ENCODE results near the gene MAGI2. TPM values are rescaled to one million over a fixed set of nuclear protein-coding genes. Genes with fewer than 3 reads are reported as not detected.

MAGI2 gene
- total RNA-seq, 1 experiment from 2014 or later = 0.34 TPM

GRCh38 chr7:78307892-78308291 lies 1145.6 kb downstream of the MAGI2 start:
- Histone ChIP-seq H3K27ac (ENCODE audit: low read depth, low read length, poor library complexity, severe bottlenecking) (no peak overlapping the region), H3K36me3 (ENCODE audit: insufficient read depth, low read length, poor library complexity, severe bottlenecking) (no peaks in the 10 kb centered on the region), H3K27me3 (replicated peaks; ENCODE audit: insufficient read depth, low read depth, low read length, poor library complexity) (no peaks in the 10 kb centered on the region), H3K4me1 (ENCODE audit: insufficient read depth, low read length, poor library complexity, severe bottlenecking) (no peaks in the 10 kb centered on the region), H3K9me3 (ENCODE audit: low read depth, low read length, poor library complexity, severe bottlenecking) (no peaks in the 10 kb centered on the region), H3K4me3 (ENCODE audit: low read depth, low read length, poor library complexity, severe bottlenecking) (no peak overlapping the region)
- no TSS peak for BruUV-seq (replicated peaks)
- intact Hi-C loops (cut with micrococcal nuclease; ENCODE audit: unreplicated experiment) = loop anchor here (10.0 kb wide), 1 partner anchor 283 kb away; no protein-coding TSS in a partner anchor
- POLR2A ChIA-PET (ENCODE audit: low non-redundant PET) = no interaction called here
- DNase-seq (ENCODE audit: low spot score) = no peak
- CTCF ChIA-PET = interaction anchor here (0.7 kb wide), 1 partner anchor 991 kb away, joined by 3 read pairs; no protein-coding TSS in a partner anchor
- TF ChIP-seq CTCF (conservative IDR thresholded peaks at IDR 0.05; ENCODE audit: low read depth, low read length) = no peak
- no peak for TF ChIP-seq EZH2 (IDR thresholded peaks at IDR 0.05; ENCODE audit: borderline replicate concordance, low read depth, low read length, poor library complexity, severe bottlenecking)

- TF ChIP-seq EZH2 (IDR thresholded peaks at IDR 0.05; ENCODE audit: borderline replicate concordance, low read depth, low read length, poor library complexity, severe bottlenecking) = no peak
- no peak for TF ChIP-seq CTCF (conservative IDR thresholded peaks at IDR 0.05; ENCODE audit: low read depth, low read length)
- POLR2A ChIA-PET (ENCODE audit: low non-redundant PET) = no interaction called here
- no TSS peak for BruUV-seq (replicated peaks)
- H3K27me3 ChIP-seq (replicated peaks; ENCODE audit: insufficient read depth, low read depth, low read length, poor library complexity) = peaks cover 2% of the 10 kb centered on the region
- H3K9me3 ChIP-seq (ENCODE audit: low read depth, low read length, poor library complexity, severe bottlenecking) = no peaks in the 10 kb centered on the region
- DNase-seq (ENCODE audit: low spot score) = no peak
- intact Hi-C loops (cut with micrococcal nuclease; ENCODE audit: unreplicated experiment) = loop anchor here (10.0 kb wide), 1 partner anchor 282 kb away; no protein-coding TSS in a partner anchor
- no peak overlapping the region for H3K4me3 ChIP-seq (ENCODE audit: low read depth, low read length, poor library complexity, severe bottlenecking)
- CTCF ChIA-PET = no interaction called here
- H3K36me3 ChIP-seq (ENCODE audit: insufficient read depth, low read length, poor library complexity, severe bottlenecking) = no peaks in the 10 kb centered on the region
- H3K4me1 ChIP-seq (ENCODE audit: insufficient read depth, low read length, poor library complexity, severe bottlenecking) = no peaks in the 10 kb centered on the region
- no peak overlapping the region for H3K27ac ChIP-seq (ENCODE audit: low read depth, low read length, poor library complexity, severe bottlenecking)
Observed at GRCh38 chr7:78306634-78307033, 1146.8 kb downstream of the MAGI2 start.

- H3K27ac ChIP-seq (ENCODE audit: low read depth, low read length, poor library complexity, severe bottlenecking) = no peak overlapping the region
- TF ChIP-seq CTCF (conservative IDR thresholded peaks at IDR 0.05; ENCODE audit: low read depth, low read length) = no peak
- TF ChIP-seq EZH2 (IDR thresholded peaks at IDR 0.05; ENCODE audit: borderline replicate concordance, low read depth, low read length, poor library complexity, severe bottlenecking) = no peak
- intact Hi-C loops (cut with micrococcal nuclease; ENCODE audit: unreplicated experiment) = loop anchor here (5.0 to 10.0 kb wide), 2 partner anchors 49 to 277 kb away; no protein-coding TSS in a partner anchor
- no peaks in the 10 kb centered on the region for H3K9me3 ChIP-seq (ENCODE audit: low read depth, low read length, poor library complexity, severe bottlenecking)
- H3K36me3 ChIP-seq (ENCODE audit: insufficient read depth, low read length, poor library complexity, severe bottlenecking) = no peaks in the 10 kb centered on the region
- H3K4me3 ChIP-seq (ENCODE audit: low read depth, low read length, poor library complexity, severe bottlenecking) = no peak overlapping the region
- no peak for DNase-seq (ENCODE audit: low spot score)
- ChIA-PET POLR2A (ENCODE audit: low non-redundant PET) (no interaction called here), CTCF (no interaction called here)
- peaks cover 7% of the 10 kb centered on the region for H3K27me3 ChIP-seq (replicated peaks; ENCODE audit: insufficient read depth, low read depth, low read length, poor library complexity)
- no peaks in the 10 kb centered on the region for H3K4me1 ChIP-seq (ENCODE audit: insufficient read depth, low read length, poor library complexity, severe bottlenecking)
- no TSS peak for BruUV-seq (replicated peaks)
Observed at GRCh38 chr7:78301407-78301806, 1152.1 kb downstream of the MAGI2 start.

Data from A673 (cell line).